GM18507 (cell line): ENCODE results near the gene KASH5.

Source experiments
- DNase-seq: peaks from one replicate; pipeline ENCODE4 v3.0.0; 2011; ENCODE audit warnings: low read depth; ENCODE audit not compliant: insufficient read length; ENCODE audit errors: extremely low spot score
- FAIRE-seq: peaks from 2 replicates; lab custom pipeline; 2011; peaks lifted over from hg19 to GRCh38; lab: Jason Lieb, UNC

KASH5 gene

GRCh38 chr19:49387936-49388372 is at the start of gene KASH5:
TSS of gene KASH5 (plus strand) at chr19:49388249. CDS start at chr19:49390884, 2,635 bp downstream.
- DNase-seq = peak; percentile 62
- peak; percentile 76 for FAIRE-seq

- DNase-seq (no peak), FAIRE-seq (no peak)
Observed at GRCh38 chr19:49338691-49339300, 49.3 kb upstream of the KASH5 start.

GRCh38 chr19:49339301-49340068 is 48.6 kb upstream of the KASH5 start:
- no peak for FAIRE-seq
- no peak for DNase-seq

- DNase-seq = peak; percentile 96
- FAIRE-seq = peak; percentile 98
Observed at GRCh38 chr19:49340069-49340864, 47.8 kb upstream of the KASH5 start.

GRCh38 chr19:49340865-49341718 is 47.0 kb upstream of the KASH5 start:
- DNase-seq (no peak), FAIRE-seq (no peak)

- DNase-seq (no peak), FAIRE-seq (no peak)
Observed at GRCh38 chr19:49342291-49342721, 45.7 kb upstream of the KASH5 start.

- FAIRE-seq = no peak
- DNase-seq = no peak
Observed at GRCh38 chr19:49343123-49343522, 44.9 kb upstream of the KASH5 start.

- FAIRE-seq = no peak
- no peak for DNase-seq
Observed at GRCh38 chr19:49344505-49345423, 43.3 kb upstream of the KASH5 start.

GRCh38 chr19:49347191-49347590 is 40.9 kb upstream of the KASH5 start:
- FAIRE-seq (no peak), DNase-seq (no peak)

- DNase-seq = no peak
- FAIRE-seq = peak; percentile 71
Observed at GRCh38 chr19:49347835-49348234, 40.2 kb upstream of the KASH5 start.

GRCh38 chr19:49348305-49349189 is 39.5 kb upstream of the KASH5 start:
- DNase-seq (no peak), FAIRE-seq (no peak)

- DNase-seq (no peak), FAIRE-seq (no peak)
Observed at GRCh38 chr19:49349567-49349966, 38.5 kb upstream of the KASH5 start.

- FAIRE-seq (no peak), DNase-seq (no peak)
Observed at GRCh38 chr19:49355909-49356353, 32.1 kb upstream of the KASH5 start.

- FAIRE-seq (no peak), DNase-seq (no peak)
Observed at GRCh38 chr19:49356382-49356781, 31.7 kb upstream of the KASH5 start.

GRCh38 chr19:49357186-49357585 is 30.9 kb upstream of the KASH5 start:
- FAIRE-seq (no peak), DNase-seq (no peak)

- FAIRE-seq (no peak), DNase-seq (no peak)
Observed at GRCh38 chr19:49359851-49360820, 27.9 kb upstream of the KASH5 start.
